ENCODE measurements around the gene PLXNB2. TPM values are rescaled to one million over a fixed set of nuclear protein-coding genes. Genes with fewer than 3 reads are reported as not detected.
A peak's percentile ranks its signal among the peaks of the same experiment; 100 is the strongest.

PLXNB2 gene
- total and polyA plus RNA-seq, 8 donors, result 89.3 to 216 (median 128) TPM

DNA sequence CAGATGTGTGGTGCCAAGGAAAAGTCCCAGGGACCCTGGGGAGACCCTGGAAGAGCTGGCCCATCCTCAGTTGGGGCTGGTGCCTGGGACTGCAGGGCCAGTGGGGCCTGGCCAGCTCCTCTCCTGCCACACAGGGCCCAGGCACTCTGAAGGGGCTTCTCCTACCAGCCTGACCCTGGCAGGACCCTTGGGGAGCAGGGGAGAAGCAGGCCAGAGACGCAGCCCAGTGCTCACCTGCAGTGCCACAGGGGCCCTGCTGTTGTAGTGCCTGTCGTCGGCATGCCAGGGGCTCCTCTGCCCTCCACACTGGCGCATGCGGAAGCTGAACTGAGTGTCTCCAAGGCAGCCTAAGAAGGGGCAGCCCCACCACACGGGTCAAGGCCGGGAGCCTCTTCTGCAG, 10.2 kb upstream of the PLXNB2 start:
- 88 to 90% methylated on average over 5 to 7 of the region's 7 CpGs for WGBS, 2 donors
- Histone ChIP-seq H3K27me3 (no peaks in the 10 kb centered on the region), H3K9me3 (no peaks in the 10 kb centered on the region), H3K4me1 (no peaks in the 10 kb centered on the region), H3K36me3 (no peaks in the 10 kb centered on the region), H3K4me3 (no peak overlapping the region), H3K27ac (no peak overlapping the region)
- intact Hi-C loops (cut with DNase I), result no loop called here
- FAIRE-seq (no peak), ATAC-seq (no peak), DNase-seq (no peak)
- TF ChIP-seq, protein P1, sequence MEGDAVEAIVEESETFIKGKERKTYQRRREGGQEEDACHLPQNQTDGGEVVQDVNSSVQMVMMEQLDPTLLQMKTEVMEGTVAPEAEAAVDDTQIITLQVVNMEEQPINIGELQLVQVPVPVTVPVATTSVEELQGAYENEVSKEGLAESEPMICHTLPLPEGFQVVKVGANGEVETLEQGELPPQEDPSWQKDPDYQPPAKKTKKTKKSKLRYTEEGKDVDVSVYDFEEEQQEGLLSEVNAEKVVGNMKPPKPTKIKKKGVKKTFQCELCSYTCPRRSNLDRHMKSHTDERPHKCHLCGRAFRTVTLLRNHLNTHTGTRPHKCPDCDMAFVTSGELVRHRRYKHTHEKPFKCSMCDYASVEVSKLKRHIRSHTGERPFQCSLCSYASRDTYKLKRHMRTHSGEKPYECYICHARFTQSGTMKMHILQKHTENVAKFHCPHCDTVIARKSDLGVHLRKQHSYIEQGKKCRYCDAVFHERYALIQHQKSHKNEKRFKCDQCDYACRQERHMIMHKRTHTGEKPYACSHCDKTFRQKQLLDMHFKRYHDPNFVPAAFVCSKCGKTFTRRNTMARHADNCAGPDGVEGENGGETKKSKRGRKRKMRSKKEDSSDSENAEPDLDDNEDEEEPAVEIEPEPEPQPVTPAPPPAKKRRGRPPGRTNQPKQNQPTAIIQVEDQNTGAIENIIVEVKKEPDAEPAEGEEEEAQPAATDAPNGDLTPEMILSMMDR (IDR thresholded peaks at IDR 0.05), result no peak

DNA sequence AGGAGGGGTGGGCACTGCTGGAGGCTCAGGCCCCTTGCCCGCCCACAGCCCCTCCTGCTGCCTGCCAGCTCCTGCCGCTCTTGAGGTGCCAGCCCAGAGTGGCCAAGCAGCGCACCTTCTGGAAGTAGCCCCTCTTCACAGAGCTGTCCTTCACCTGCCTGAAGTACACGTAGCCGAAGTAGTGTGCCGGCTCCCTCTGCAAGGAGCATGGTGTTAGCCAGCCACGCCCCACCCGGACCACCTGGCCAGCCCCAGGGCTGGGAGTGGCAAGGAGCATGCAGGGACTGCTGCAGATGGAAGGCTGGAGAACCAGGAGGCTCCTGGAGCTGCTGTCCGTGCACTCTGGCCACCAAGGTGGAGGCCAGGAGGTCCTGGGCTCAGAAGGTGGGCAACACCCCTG, 9.7 kb upstream of the PLXNB2 start:
- Histone ChIP-seq H3K36me3 (no peaks in the 10 kb centered on the region), H3K4me1 (no peaks in the 10 kb centered on the region), H3K4me3 (no peak overlapping the region), H3K27me3 (no peaks in the 10 kb centered on the region), H3K27ac (no peak overlapping the region), H3K9me3 (no peaks in the 10 kb centered on the region)
- DNase-seq, result no peak
- TF ChIP-seq, protein P1 (IDR thresholded peaks at IDR 0.05), result no peak
- FAIRE-seq, result no peak
- intact Hi-C loops (cut with DNase I), result no loop called here
- ATAC-seq, result no peak
- 88 to 89% methylated on average over 7 to 9 of the region's 9 CpGs for WGBS, 2 donors

DNA sequence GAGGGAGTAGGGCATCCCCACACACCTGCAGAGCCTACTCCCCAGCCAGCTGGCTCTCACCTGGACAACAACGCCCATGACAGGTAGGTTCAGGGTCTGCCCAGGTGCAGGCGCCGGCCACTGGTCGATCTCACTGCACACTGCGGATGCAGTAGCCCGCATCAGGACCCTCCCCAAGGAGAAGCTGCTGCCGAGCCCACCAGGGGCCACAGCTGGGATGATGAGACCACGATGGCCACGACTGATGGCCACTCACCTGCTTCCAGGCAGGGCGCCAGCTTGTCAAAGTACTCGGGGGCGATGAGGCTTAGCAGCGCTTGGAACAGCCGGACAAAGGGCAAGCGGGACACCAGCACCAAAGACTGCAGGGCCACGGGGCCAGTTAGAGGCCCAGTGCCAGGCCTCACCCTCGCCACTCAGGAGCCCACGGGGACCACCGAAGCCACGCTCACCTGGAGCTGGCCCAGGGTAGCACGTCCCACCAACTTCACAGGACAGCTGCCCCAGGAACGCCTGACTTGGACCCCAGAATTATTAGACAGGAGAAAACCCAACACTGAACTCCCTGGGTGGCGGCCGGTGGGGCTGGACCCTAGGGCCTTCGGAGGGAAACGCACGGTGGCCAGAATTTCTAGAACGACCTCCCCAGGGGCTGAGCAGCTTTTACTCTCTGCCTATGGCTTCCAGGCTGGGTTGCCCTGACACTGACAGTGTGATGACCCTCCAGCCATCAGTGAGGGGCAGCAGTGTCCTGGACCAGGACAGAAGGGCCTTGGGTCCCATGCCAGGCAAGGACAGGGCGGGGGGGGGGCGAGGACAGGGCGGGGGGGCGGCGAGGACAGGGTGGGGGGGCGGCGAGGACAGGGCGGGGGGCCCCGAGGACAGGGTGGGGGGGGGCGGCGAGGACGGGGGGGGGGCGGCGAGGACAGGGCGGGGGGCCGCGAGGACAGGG, 8.9 kb upstream of the PLXNB2 start:
- TF ChIP-seq, protein P1 (IDR thresholded peaks at IDR 0.05), result no peak
- WGBS, 2 donors, result 84 to 90% methylated on average over 28 to 29 of the region's 45 CpGs
- Histone ChIP-seq H3K4me1 (no peaks in the 10 kb centered on the region), H3K27ac (no peak overlapping the region), H3K27me3 (no peaks in the 10 kb centered on the region), H3K4me3 (no peak overlapping the region), H3K9me3 (no peaks in the 10 kb centered on the region), H3K36me3 (no peaks in the 10 kb centered on the region)
- intact Hi-C loops (cut with DNase I), result no loop called here
- FAIRE-seq, result no peak
- DNase-seq, result peak in 1 of 6 donors; percentile 37
- no peak for ATAC-seq

DNA sequence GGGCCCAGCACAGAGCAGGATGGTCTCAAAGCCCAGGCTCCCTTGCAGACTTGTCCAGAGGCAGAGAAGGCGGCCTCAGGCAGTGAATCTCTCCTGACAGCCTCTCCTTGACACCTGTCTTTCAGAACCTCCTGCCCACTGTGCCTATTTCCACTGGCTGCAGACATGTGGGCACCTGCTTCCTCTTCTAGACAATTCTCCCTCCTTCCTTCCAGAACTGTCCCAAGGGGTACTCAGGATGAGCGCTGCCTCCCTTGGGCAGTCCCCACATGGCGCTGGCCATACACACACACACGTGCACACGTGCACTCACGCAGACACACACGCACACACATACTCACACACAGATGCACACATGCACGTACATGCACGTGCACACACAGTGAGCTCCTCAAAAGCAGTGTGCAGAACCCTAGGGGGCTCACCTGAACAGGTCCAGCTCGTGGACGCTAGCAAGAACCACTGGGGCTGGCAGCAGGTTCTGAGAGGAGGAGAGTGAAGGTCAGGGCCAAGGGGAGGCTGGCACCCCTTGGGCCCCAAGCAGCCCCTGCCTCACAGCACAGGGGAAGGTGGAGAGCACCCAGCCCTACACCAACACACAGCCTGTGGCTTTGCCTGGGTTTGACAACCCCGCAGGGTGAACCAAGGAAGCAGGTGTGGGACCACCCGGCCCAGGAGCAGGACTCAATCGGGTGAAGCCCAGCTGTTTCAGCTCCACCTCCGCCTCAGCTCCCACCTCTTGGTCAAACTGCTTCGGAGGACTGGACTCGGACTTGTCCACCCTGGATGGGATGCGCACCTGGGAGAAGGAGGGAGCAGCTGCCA, 8.1 kb upstream of the PLXNB2 start:
- no peak overlapping the region for H3K4me3 ChIP-seq
- no peak for FAIRE-seq
- H3K27me3 ChIP-seq, result no peaks in the 10 kb centered on the region
- H3K27ac ChIP-seq, result no peak overlapping the region
- intact Hi-C loops (cut with DNase I), result no loop called here
- WGBS, 2 donors, result 91% methylated on average over 18 of the region's 18 CpGs
- no peaks in the 10 kb centered on the region for H3K9me3 ChIP-seq
- ATAC-seq, result no peak
- H3K4me1 ChIP-seq, result no peaks in the 10 kb centered on the region
- TF ChIP-seq, protein P1 (IDR thresholded peaks at IDR 0.05), result no peak
- DNase-seq, result no peak
- no peaks in the 10 kb centered on the region for H3K36me3 ChIP-seq
